HG03039 (cell line): ENCODE results near the gene UBE2D2.

Source experiments
- ATAC-seq: cut with Tn5 transposase; IDR thresholded peaks from one replicate; pipeline ENCODE4 v1.9.1; 2021; ENCODE audit warnings: mild to moderate bottlenecking, moderate library complexity; ENCODE audit not compliant: unreplicated experiment

The UBE2D2 gene

DNA sequence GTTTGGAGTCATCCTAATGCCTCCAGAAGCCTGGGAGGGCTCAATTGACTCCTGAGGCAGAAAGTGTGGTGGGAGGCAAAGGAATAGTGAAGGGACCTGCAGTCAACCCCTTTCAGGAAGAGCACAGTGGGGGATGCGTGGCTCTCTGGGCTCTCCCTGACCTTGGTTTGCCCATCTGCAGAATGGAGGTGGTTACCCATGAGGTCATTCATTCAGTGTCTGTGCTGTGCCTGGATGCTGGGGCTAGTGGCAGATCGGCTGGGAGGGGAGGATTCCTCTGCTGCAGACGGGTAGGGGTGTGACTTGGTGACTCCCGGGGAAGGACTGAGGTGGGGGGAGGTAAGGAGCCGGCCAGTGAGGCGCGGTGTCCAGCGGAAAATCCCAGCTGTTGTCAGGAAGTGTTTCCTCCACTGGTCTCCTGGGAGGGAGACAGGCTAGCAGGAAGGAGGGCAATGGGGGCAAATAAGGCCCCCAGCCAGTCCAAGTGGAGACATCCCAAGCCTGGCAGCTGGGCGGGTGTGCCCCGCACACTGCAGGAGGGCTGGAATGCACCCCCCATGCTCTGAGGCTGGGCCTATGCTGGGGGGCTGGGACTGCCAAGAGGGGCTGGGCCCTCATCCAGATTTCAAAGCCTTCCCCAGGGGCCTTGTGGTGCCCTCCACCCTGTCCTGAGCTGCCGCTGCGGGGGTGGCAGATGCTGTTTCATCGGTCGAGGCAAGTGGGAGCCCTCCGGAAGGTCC, 98.0 kb downstream of the UBE2D2 start:
- ATAC-seq = no peak

DNA sequence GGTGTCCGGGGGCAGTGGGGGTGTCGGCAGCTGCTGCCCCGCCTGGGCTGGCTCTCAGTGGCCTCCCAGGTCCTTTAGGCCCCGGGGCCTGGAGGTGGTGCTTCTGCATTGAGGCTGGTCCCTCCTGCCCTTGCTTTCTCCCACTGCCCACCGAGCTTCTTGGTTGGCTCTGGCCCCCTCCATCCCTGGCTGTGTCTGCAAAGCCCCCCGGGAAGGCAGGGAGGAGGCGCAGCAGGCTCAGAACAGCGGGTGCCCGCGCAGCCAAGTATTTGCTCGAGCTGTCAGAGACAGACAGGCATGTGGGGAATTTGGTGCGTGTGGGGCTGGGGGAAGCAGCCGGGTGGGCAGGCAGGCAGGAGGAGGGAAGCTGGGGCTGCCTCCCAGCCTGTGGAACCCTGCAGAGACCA, 98.6 kb downstream of the UBE2D2 start:
- ATAC-seq = no peak

DNA sequence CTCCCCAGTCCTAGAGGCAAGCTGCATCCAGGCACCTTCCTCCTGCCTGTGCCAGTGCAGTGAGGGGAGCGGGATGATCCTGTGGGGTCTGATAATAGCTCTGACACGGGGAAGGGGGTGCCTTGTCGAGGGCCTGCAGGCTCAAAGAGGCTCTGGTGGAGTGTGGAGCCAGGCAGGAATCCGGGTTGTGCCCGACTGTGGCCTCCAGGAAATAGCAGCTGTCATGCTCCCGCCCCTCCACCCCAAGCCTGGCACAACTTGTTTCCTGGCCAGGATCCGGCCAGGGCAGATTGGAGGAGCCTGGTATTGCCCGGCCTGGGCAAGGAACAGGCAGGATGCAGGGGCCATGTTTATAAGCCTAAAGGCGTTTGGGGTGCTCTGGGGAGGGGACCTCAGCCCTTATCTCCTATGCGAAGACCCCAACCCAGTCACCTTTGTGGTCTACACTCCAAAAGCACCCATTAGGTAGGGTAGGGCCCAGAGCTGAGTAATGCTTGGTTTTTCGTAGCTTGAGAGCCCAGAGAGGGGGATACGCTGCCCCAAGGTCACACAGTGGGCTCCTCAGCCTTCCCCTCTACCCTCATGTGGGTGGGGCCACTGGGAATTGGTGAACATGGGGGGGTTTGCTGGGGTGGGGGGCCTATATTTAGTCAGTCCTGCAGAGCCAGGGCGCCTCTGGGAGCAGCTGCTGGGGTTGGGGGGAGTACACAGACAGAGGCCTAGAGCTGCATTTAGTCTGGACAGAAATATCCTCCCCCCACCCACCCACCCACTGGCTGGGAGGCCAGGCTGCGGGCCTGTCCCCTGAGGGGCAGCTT, 99.2 kb downstream of the UBE2D2 start:
- ATAC-seq = no peak

- ATAC-seq = no peak
Observed at GRCh38 chr5:139660923-139661814, 100.0 kb downstream of the UBE2D2 start.

GRCh38 chr5:139662617-139663016, 101.5 kb downstream of the UBE2D2 start:
- no peak for ATAC-seq

DNA sequence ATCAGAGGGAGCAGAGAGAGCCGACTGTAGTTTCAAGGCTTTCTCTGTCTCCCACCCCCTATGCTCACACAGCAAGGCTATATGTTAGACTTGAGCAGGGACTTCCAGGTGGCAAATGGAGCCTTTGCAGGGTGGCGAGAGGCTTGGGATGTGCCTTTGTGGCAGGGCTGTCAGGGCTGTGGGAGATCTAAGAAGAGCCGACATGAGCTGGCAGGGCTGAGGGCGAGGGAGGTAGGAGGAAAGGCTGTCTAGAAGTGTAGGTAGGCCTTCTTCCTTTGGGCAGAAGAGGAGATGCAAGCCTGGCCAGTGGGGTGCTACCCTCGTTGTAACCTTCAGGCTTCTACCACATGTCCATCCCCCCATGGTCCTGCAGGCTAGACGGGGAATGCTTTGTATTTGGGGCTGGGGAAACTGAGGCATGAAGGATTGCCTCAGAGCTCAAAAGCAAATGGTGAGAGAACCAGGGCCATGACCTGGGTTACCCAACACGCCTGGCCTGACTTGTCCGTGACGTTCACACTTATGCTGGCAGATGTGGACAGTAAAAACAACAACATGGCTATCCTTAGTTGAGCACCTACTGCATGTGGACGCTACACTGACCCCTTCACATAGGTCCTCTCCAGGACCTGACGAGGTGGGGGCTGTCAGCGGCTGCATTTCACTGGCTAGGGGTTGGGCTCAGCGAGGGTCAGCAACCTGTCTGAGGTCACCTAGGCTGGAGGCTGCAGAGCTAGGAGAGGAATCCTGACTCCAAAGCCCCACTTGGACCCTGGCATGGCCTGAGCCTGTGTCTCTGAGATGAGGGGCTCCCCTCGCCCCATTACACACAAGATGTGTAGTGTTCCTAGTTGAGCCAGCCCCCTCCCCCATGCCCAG, 102.3 kb downstream of the UBE2D2 start:
- ATAC-seq = no peak

GRCh38 chr5:139664086-139664693, 103.1 kb downstream of the UBE2D2 start:
- peak; percentile 43 for ATAC-seq

DNA sequence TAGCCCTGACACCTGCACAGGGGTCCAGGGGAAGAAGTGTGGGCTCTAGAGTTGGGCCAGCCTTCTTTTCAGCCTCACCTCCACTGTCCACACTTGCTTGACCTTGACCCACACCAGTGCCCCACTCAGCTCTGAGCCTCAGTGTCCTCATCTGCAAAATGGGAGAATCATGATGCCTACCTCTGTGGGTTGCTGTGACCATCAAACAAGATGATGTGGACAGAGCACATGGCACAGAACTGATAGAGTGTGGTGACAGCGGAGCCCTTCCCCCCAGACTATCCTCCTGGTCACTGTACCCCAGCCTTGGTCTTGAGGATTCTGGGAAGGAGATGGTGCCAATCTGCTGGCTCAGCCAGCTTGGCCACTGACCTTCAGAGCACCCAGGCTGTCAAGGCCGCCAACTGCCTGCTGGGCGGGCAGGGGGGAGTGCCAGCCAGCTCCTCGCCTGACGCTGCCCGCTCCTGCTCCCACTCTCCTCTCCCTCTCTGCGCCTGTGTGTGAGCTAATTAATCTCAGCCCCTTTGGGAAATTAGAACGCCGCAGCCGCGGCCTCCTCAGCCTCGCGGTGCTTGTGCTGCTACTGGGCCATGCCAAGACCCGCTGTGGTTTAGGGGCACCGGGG, 103.7 kb downstream of the UBE2D2 start:
- no peak for ATAC-seq

- no peak for ATAC-seq
Observed at GRCh38 chr5:139665626-139666025, 104.5 kb downstream of the UBE2D2 start.

DNA sequence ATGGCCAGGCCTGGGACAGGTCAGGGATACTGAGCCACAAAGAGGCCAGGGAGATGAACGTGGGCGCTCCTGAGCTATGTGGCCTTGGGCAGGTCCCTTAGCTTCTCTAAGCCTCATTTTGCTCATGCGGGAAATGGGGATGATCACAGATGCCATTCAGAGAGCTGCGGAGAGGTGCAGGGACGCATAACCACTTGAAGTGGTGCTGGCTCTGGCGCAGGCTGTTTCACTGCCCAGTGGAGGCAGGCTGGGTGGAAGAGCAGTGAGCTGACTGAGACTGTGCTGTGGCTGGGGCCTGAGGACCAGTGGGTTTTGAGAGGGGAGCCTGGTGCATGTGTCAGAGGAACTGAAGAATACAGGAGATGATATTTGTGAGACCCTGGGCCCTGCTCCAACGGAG, 105.4 kb downstream of the UBE2D2 start:
- no peak for ATAC-seq

- ATAC-seq = no peak
Observed at GRCh38 chr5:139667001-139667729, 106.0 kb downstream of the UBE2D2 start.

DNA sequence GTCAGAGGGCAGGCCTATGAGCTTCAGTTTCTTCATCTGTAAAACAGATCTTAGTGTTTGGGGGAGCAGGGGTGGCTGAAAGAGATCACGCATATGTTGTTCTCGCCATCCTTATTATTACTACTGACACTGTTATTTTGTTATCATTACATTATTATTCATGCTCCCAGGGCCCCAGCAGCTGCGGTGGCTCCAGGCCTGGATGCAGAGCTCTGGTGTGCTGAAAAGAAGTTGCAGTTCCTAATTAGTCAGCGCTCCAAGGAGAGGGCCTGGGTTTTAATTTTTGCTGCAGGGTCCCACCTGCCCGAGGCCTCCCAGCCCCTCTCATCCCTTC, 106.6 kb downstream of the UBE2D2 start:
- no peak for ATAC-seq

DNA sequence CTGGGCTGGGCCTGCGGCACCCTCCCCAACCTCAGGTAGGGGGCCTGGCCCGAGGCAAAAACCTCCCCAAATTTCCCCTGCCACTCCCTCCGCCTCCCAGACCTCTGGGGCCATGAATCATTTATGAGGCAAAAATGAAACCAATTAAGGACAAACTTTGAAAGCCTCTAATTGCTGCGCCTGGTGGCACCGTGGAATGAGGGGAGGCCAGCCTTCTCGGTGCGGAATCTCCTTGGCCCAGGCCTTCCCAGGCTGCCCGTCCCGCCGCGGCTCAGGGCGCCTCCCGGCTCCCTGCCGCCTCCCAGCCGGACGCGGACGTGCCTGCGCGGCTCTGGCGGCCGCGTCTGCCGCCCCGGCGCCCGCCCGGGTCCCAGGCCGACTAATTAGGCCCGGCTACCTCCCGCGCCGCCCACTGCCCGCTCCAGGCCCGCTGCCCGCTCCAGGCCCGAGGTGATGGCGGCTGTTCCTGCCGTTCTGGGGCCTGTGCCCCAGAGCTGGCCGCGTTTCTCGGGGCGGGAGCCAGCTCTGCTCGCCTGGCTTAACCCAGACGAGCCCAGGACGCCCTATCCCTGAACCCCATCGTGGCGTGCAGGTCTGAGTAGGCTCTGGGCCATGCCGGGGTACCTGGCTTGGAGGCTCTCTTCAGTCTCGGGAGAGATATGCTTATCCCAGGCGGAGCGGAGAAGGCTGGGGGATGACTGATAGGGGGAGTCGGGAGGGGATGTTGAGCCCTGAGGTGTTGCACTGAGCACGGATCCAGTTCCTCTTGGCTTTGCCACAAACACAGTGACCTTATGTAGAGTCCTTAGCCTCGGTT, 107.1 kb downstream of the UBE2D2 start:
- no peak for ATAC-seq

DNA sequence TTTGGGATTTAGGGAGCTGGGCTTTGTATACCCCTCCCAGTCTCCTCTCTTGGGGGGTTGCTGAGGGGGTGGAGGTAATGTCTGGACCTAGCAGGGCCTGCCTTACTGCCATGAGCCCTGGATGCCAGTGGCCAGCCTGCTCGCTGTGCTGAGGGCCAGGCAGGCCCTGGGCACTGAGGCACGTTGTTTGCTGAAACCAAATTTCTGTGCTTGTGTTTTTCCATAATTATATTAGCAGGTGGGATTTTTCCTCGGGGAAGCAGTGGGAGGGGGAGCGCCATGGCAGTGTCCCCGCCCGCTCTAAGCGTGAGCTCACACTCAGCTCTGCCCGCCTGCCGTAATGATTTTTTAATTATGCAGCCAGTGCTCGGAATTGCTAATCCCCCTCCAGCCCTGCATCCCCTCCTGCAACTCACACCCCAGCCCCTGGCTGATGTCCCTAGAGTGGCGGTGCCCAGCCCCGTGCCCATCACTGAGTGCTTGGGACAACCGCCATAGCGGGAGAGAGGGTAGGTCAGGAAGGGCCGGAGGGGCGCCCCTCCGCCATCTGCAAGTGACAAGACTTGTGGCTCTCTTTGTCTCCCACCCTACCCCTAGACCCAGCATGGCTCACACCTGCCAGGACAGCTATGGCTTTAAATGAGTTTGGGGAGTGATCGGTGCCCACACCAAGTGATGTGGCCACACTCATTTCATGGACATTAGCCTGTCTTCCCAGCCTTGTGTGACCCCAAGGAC, 108.0 kb downstream of the UBE2D2 start:
- ATAC-seq = no peak

GRCh38 chr5:139669662-139670368, 108.7 kb downstream of the UBE2D2 start:
- ATAC-seq = peak; percentile 21

GRCh38 chr5:139670369-139671095, 109.4 kb downstream of the UBE2D2 start:
- ATAC-seq = peak; percentile 34
